GM19023 (cell line): Measurements from ENCODE around the gene CLEC2D.
"Not testable (repeated sequence)": the region's sequence is repeated elsewhere in the genome, so short reads cannot be mapped to it uniquely, and the experiment has no call there.

ENCODE experiments used
- ATAC-seq: cut with Tn5 transposase; IDR thresholded peaks from one replicate; pipeline ENCODE4 v1.9.1; 2021; ENCODE audit warnings: mild to moderate bottlenecking, moderate library complexity; ENCODE audit not compliant: unreplicated experiment

The CLEC2D gene

DNA sequence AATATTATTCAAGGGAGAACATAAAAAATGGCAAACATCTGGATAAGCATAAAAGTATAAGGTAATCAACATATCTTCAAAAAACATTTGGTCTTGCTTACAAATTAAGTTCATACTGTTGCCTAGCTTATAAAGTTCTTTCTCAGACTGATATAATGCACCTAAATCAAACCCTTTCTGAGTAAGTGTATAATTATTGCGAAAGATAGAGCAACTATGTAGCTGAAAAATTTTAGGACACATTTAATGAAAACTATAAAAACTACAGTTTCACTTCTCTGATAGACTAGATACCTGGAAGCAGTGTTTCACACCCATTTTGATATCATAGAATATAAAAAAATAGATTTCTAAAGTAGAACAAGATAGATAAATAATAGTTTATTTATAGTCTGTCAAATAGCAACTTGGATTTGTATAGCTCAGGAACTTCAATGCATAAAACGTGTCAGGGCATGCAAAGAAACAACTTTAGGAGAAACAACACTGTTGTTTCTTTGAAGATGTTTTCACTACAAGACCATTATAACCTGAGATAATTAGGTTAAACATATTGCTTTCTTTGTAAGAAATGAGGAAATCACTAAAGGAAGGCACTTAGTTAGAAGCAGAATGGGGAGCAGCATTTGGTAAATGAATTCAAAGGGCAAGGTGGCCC, 55.8 kb downstream of the CLEC2D start:
- ATAC-seq, result no peak

GRCh38 chr12:9727813-9728212, 58.3 kb downstream of the CLEC2D start:
- ATAC-seq, result no peak

DNA sequence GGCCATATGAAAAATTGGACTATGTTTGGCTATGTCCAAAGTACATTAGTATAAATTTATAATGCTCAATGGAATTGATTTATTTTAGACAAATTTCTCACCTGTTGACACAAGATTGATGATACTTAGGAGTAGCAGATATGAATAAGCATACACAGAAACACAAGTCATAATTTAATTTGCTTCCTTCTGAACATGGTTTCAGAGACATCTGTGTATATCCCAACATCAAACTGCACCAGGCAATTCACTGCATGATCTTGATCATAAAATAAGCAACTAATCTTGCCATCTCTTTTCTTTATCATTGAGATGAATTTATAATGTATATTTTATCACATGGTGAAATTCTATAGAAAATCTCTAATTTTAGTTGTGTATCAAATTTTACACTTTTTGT, 59.6 kb downstream of the CLEC2D start:
- no peak for ATAC-seq

DNA sequence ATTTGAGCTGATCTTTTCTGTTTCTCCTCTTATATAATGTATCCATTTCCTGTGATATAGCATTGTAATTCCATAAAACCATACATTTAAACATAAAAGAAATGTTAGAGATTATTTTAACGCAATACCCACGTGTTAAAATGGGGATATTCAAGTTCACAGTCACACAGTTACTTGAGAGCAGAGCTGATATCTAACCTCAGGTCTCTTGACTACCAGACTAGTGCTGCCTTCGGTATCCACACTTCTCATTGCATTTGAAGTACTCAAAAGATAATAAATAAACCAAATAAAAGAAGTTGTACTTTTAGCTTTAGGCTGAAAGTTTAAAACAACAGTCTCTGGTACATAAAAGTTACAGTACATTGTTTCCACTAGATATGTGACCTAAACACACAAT, 60.5 kb downstream of the CLEC2D start:
- ATAC-seq, result no peak

DNA sequence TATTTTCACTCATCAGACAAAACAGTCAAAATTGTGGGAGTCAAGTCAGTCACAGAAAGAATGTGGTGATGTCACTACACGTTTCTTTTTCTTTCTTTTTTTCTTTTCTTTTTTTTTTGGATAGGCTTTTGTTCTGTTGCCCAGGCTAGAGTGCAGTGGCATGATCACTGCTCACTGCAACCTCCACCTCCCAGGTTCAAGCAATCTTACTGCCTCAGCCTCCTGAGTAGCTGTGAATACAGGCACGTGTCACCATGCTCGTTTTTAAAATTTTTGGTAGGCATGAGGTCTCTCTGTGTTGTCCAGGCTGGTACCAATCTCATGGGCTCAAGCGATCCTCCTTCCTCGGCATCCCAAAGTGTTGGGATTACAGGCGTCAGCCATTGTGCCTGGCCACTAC, 61.1 kb downstream of the CLEC2D start:
- no peak for ATAC-seq

- ATAC-seq, result no peak
These were observed 61.9 kb downstream of the CLEC2D start for GRCh38 chr12:9731393-9731792.

DNA sequence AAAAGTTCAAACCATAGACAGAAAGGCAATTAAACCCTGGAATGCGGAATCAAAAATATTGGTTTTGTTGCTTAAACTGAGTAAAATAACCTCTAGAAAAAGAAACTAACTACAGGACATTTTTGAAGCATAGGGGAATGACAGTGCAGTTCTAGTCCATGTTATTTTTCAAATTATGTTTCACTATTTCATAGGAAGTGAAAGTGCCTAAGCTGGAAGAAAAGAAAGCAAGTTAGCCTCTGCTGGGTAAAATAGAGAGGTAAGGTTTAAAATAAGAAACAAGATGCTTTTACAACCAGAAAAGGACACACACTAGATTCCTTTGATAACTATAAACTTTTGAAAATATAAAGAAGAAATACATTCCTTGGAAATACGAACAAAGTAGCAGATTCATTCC, 62.3 kb downstream of the CLEC2D start:
- ATAC-seq, result peak; percentile 42

- ATAC-seq, result peak; percentile 40
These were observed 63.5 kb downstream of the CLEC2D start, which contains the start of gene CLECL1 for GRCh38 chr12:9732921-9733461. Gene CLECL1 (minus strand): TSS chr12:9733097.

DNA sequence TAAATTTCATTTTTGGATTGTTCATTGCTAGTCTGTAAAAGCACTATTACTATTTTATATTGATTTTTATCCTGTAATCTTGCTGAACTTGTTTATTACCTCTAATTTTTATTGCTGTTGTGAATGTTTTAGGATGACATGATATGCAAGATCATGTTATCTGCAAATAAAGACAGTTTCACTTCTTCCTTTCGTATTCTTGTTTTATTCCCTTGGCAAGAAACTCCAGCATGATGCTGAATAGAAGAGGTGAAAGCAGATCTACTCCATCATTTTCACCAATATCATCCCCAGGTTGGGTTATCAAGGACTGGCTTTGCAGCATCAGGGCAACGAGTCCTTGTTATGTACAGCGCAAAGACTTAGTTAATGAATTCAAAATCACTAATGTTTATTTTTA, 66.1 kb downstream of the CLEC2D start:
- no peak for ATAC-seq

GRCh38 chr12:9736936-9737705, 67.6 kb downstream of the CLEC2D start:
- ATAC-seq, result no peak

GRCh38 chr12:9738905-9739304, 69.4 kb downstream of the CLEC2D start:
- ATAC-seq, result not testable (repeated sequence)

- not testable (repeated sequence) for ATAC-seq
These were observed 70.0 kb downstream of the CLEC2D start for GRCh38 chr12:9739404-9740105.

DNA sequence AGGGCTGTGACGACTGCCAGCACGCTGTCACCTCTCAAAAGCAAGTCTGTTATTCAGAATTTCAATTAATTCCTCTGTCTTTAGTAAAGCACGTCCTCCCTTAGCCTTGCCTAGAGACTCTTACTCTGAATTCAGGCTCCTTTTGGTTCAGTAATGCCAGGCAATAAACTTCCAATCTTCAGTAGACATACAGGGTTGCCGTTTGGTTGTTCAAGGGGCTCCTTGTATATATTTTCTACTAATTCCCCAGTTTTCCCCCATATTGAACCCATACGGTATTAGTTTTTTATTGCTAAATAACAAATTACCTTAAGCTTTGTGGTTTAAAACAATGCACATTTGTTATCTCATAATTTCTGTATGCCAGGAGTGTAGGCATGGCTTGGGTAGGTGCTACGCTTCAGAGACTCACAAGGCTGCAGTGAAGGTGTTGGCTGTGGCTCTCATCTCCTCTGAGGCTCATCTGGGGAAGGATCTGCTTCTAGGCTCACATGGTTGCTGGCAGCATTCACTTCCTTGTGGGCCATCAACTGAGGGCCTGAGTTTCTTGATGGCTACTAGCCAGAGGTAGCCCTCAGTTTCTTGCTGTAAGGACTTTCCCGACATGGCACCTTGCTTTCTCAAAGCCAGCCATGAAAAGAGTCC, 70.7 kb downstream of the CLEC2D start:
- no peak for ATAC-seq

GRCh38 chr12:9741726-9742125, 72.2 kb downstream of the CLEC2D start:
- ATAC-seq, result peak; percentile 75

DNA sequence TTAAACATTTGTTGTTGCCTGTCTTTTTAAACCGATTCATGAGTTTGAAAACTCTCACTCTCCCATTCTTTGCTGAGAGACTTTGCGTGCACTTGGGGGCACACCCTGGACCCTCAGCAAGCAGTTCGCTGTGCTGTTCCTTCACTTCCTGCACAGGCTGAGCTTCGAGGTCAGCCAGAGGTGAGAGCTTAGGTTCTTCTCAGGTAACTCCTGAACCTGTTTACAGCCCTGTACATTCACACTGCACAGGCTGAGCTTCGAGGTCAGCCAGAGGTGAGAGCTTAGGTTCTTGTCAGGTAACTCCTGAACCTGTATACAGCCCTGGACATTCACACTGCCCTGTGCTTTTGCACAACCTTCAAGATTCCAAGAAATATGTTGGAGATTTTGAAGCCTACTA, 73.1 kb downstream of the CLEC2D start:
- no peak for ATAC-seq

GRCh38 chr12:9745199-9745598, 75.7 kb downstream of the CLEC2D start:
- no peak for ATAC-seq
